Measurements from ENCODE around the gene CDON.

DNA sequence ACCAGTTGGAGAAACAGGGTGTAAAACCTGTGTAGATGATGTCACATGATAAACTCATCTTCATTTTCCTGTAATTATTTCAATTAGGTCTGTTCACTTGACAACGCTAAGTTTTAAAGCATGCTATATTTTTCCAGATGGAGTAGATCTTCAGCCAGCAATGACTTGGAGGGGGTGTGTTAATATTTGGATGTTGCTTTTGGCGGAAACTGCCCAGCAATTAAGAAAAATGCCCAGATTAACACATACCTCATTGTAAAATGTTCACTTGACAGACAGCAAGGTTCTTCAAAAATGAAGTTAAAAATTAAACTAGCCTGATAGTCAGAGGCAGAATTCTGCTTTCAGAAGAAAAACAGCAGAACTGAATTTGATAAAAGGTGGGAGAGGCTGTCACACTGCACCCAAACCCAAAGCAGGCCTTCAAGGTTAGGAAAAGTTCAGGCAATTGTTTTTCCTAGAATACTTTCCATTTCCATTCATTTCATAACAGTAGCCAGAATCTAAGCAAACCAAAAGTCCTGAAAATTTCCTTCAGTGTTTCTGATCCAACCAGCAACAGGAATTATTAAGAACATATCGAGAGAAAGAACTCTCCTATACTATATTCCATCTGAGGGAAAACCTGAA lies 83.8 kb downstream of the CDON start:
- no peak for TF ChIP-seq POLR2AphosphoS5 (IDR thresholded peaks at IDR 0.05; ENCODE audit: low read depth, low read length)
- no peak for TF ChIP-seq POLR2A (IDR thresholded peaks at IDR 0.05; ENCODE audit: low read depth, low read length)
- no peak for TF ChIP-seq TAF1 (IDR thresholded peaks at IDR 0.05; ENCODE audit: low read depth, low read length)

All from GM12891 (cell line).